ENCODE measurements around the gene KCNQ1. TPM values are rescaled to one million over a fixed set of nuclear protein-coding genes. Genes with fewer than 3 reads are reported as not detected.
A peak's percentile ranks its signal among the peaks of the same experiment; 100 is the strongest.

The KCNQ1 gene
- total and polyA plus RNA-seq, 7 donors: 0.48 to 3.1 (median 1.1) TPM

DNA sequence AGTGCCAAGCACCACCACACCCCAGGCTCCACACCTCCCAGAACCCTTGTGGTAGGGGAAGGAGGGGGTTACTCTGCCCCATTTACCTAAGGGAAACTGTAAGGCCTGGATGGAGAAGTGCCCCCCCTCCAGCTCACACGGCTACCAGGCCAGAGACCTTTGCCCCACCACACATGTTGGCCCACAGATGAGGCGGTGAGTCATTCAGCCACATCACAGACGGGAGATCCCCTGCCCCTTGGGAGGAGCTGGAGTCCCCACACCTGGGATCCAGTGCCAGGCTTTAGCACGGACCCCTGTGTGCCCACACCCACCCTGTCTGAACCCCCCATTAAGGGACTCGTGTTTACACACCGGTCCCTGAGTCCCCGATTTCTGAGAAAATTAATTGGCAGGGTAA is 415.8 kb downstream of the KCNQ1 start:
- no peak for DNase-seq
- Histone ChIP-seq H3K9me3 (no peaks in the 10 kb centered on the region), H3K27ac (no peak overlapping the region), H3K4me3 (no peak overlapping the region), H3K36me3 (ENCODE audit: insufficient read depth in 1 of 2, low read depth in 1 of 2) (no peaks in the 10 kb centered on the region), H3K27me3 (ENCODE audit: insufficient read depth in 3 of 3, low read length in 2 of 3) (peaks cover 0 to 19% (median 7%) of the 10 kb centered on the region in 3 donors), H3K4me1 (no peaks in the 10 kb centered on the region)
- no peak for ATAC-seq
- no peak for TF ChIP-seq CTCF (IDR thresholded peaks at IDR 0.05)
- 84 to 88% (median 88%) methylated on average over 7 of the region's 7 CpGs for WGBS, 3 donors
- intact Hi-C loops (cut with DNase I): no loop called here

DNA sequence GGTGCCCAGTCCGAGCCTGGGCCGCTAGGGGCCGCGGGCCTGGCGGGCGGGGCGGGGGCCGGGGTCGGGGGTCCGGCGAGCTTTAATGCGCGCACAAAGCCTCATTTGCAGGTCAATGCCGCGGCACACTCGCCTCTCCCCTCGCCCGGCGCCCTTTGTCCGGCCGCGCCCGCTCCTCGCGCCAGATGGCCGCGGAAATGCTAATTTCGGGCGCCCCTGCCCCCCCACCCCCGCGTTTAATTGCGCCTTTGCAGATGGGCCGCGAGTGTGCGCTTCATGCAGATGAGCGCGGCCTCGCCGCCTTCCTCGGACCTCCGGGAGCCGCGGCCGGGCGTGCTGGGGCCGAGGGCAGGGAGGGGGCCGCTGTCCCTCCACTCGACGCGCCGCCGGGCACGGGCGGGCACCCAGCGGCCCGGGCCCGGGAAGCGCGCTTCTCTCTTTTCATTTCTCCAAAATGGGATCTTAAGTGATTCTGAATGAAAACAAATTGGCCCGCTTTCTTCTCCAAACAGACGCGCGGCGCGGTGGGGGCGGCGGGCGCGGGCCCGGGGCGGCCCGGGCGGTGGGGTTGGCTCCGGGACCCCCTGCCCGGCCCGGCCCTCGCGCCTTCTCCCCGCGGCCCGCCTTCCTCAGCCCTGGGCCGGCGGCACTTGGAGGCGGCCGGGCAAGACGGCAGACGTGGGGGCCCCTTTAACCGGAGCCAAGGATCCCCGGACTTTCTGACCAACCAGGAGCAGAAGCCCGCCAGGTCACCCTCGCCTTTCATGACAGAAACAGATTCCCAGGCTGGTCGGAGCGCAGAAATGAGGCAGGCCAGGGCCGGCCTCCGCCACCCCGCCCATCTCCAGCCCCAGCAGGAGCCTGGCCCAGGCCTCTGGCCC is 417.8 kb downstream of the KCNQ1 start:
- DNase-seq (no peak), ATAC-seq (no peak)
- intact Hi-C loops (cut with DNase I): no loop called here
- H3K36me3 ChIP-seq (ENCODE audit: insufficient read depth in 1 of 2, low read depth in 1 of 2): no peaks in the 10 kb centered on the region
- 35 to 37% (median 36%) methylated on average over 76 to 96 of the region's 96 CpGs for WGBS, 3 donors
- H3K4me3 ChIP-seq: peak overlapping the region; percentile 42
- peaks cover 0 to 19% (median 8%) of the 10 kb centered on the region in 3 donors for H3K27me3 ChIP-seq (ENCODE audit: insufficient read depth in 3 of 3, low read length in 2 of 3)
- no peak for TF ChIP-seq CTCF (IDR thresholded peaks at IDR 0.05)
- no peaks in the 10 kb centered on the region for H3K9me3 ChIP-seq
- H3K4me1 ChIP-seq: no peaks in the 10 kb centered on the region
- H3K27ac ChIP-seq: no peak overlapping the region

GRCh38 chr11:2863276-2863618 is 418.4 kb downstream of the KCNQ1 start:
- intact Hi-C loops (cut with DNase I): no loop called here
- ATAC-seq (no peak), DNase-seq (no peak)
- no peak for TF ChIP-seq CTCF (IDR thresholded peaks at IDR 0.05)
- Histone ChIP-seq H3K9me3 (no peaks in the 10 kb centered on the region), H3K27me3 (ENCODE audit: insufficient read depth in 3 of 3, low read length in 2 of 3) (peaks cover 0 to 23% (median 10%) of the 10 kb centered on the region in 3 donors), H3K27ac (no peak overlapping the region), H3K4me1 (no peaks in the 10 kb centered on the region), H3K36me3 (ENCODE audit: insufficient read depth in 1 of 2, low read depth in 1 of 2) (no peaks in the 10 kb centered on the region), H3K4me3 (peak overlapping the region; percentile 15)
- WGBS, 3 donors: 85 to 86% (median 86%) methylated on average over 13 of the region's 13 CpGs

DNA sequence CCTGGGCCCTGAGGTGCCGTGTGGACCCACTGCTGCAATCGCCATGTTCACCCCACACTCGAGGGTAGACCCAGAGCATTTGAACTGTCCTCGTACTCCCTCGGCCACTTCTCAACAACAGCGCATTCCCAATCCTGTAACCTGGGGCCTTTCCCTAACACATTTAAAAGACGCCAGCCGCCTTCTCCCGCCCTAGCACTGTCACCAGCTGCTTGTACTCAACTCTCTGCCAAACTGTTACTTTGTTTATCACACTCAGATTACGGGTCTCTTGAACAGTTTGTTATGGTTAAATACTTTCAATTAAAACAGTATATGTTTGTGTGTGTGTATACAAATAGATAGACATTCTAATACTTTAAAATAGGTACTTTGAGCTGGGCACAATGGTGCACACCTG is 420.1 kb downstream of the KCNQ1 start:
- intact Hi-C loops (cut with DNase I): no loop called here
- no peak for ATAC-seq
- WGBS, 3 donors: 74 to 86% (median 76%) methylated on average over 10 of the region's 10 CpGs

More for the DNA sequence above, 420.1 kb downstream of the KCNQ1 start:
- no peaks in the 10 kb centered on the region for H3K4me1 ChIP-seq
- no peak for TF ChIP-seq CTCF (IDR thresholded peaks at IDR 0.05)
- no peak for DNase-seq
- peaks cover 0 to 39% (median 20%) of the 10 kb centered on the region in 3 donors for H3K27me3 ChIP-seq (ENCODE audit: insufficient read depth in 3 of 3, low read length in 2 of 3)
- H3K9me3 ChIP-seq: no peaks in the 10 kb centered on the region
- no peak overlapping the region for H3K27ac ChIP-seq
- no peaks in the 10 kb centered on the region for H3K36me3 ChIP-seq (ENCODE audit: insufficient read depth in 1 of 2, low read depth in 1 of 2)
- H3K4me3 ChIP-seq: no peak overlapping the region

Data from psoas muscle (tissue), 8 donors.